GM12873 (cell line): ENCODE data around the gene FER.

Source experiments
- TF ChIP-seq, protein P1 (sequence below): IDR thresholded peaks from 2 replicates; pipeline ENCODE4 v1.5.1; 2012; ENCODE audit warnings: low read depth, mild to moderate bottlenecking, moderate library complexity, low read length, control low read depth; ENCODE audit not compliant: insufficient read depth; ENCODE audit errors: missing control alignments

FER gene

DNA sequence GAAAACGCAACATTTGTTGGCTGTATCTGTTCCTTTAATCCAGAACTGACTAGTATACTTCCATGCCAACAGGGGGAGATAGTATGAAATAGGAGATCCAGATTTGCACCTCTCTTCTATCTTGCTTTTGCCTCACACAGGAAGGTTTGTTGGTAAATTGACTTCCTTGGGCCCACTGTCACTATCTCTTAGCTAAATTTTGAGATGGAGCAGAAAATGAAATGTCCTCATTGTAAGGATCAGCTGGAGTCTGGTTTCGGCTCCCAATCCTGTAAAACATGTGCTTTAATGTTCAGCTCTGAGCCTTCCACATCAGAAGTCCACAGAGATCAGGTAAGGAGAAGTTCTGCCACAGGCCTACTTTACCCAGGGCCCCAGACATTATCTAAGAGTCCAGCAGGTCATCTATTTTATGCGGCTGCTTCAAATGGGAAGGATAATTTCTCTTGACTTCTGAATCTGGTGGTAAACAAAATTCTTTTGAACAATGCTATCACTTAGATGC is 176.8 kb downstream of the FER start:
- TF ChIP-seq, protein P1, sequence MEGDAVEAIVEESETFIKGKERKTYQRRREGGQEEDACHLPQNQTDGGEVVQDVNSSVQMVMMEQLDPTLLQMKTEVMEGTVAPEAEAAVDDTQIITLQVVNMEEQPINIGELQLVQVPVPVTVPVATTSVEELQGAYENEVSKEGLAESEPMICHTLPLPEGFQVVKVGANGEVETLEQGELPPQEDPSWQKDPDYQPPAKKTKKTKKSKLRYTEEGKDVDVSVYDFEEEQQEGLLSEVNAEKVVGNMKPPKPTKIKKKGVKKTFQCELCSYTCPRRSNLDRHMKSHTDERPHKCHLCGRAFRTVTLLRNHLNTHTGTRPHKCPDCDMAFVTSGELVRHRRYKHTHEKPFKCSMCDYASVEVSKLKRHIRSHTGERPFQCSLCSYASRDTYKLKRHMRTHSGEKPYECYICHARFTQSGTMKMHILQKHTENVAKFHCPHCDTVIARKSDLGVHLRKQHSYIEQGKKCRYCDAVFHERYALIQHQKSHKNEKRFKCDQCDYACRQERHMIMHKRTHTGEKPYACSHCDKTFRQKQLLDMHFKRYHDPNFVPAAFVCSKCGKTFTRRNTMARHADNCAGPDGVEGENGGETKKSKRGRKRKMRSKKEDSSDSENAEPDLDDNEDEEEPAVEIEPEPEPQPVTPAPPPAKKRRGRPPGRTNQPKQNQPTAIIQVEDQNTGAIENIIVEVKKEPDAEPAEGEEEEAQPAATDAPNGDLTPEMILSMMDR = peak; percentile 20

- TF ChIP-seq, protein P1 = no peak
Measured at GRCh38 chr5:108925073-108925472, 177.4 kb downstream of the FER start.

DNA sequence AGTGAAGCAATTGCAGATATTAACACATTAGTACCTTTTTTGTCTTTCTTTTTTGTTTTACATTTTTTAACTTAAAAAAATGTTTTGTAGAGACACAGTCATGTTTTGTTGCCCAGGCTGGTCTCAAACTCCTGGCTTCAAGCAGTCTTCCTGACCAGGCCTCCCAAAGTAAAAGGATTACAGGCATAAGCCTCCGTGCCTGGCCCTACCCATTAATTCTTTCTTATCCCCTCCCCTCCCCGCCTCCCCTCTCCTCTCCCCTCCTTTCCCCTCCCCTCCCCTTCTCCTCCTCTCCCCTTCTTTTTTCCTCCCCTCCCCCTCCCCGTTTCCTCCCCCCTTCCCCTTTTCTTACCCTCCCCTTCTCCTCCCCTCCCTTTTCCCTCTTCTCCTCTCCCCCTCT is 182.4 kb downstream of the FER start:
- TF ChIP-seq, protein P1 = no peak

- TF ChIP-seq, protein P1 = no peak
Measured at GRCh38 chr5:108935611-108936010, 187.9 kb downstream of the FER start.

DNA sequence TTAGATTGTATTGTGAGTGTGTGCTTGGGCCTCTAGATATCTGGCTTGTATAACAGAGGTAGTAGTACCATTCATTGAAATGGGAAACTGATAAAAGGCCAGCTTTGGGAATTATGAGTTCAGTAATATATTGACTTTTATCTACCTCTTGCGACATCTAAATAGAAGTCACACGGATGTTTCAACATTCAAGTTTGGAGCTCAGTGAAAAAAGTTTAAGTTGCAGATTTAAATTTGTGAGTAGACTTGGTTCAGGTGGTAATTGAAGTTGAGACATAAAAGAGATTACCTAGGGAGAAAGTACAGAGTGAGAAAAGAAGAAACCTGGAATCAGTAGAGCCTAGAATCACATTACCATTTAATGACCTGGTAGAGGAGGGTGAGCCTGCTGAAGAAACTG is 189.5 kb downstream of the FER start:
- TF ChIP-seq, protein P1 = no peak

DNA sequence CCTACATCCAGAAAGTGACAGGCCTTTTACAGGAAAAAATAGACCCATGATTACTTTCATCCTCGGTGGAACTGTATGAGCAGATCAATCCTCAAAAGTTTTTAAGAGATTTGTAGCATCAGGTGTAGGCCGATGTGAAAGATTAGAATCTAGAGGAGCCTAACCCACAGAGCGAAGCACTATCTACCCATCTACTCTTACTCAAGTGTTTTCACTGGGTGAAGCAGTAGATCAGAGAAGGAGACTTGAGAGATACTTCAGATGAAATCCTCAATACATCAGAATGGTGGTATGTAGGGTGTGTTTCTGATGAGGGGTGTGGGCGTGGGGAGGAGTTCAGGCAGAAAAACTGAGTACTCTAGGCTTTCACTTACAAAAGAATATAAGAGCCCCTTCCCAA is 192.8 kb downstream of the FER start:
- TF ChIP-seq, protein P1 = no peak

DNA sequence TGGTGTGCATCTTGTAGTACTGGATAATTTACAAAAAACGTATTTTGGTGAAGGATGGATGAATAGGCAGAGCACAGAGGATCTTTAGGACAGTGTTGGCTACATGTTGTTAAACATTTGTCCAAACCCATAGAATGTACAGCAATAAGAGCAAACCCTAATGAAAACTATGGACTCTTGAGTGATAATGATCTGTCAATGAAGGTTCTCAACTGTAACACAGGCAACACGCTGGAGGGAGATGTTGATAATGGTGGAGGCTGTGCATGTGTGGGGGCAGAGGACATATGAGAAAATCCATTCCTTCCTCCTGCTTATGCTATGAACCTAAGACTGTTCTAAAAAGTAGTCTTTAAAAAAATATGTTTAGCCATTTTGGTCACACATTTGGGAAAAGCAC is 194.0 kb downstream of the FER start:
- TF ChIP-seq, protein P1 = no peak

DNA sequence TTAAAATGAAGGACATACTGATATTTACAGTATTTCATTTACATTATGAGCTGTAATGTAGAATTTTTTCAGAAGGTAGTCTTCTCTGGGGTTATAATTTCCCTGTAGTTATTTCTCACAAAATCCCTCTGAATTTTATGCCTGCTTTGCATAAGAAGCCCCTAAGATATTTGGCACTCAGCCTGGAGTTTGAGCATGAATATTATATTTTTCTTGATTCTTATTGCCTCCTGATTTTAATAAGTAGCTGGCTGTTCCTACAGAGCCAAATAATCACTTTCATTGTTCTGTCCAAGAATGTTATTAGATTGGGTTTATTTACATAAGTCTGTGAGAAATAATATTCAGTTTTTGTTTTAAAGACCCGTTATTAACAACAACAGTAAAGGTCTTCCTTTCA is 195.0 kb downstream of the FER start:
- TF ChIP-seq, protein P1 = no peak
